ENCODE measurements around the gene MMEL1.

MMEL1 gene

GRCh38 chr1:2642560-2643413 lies 10.0 kb upstream of the MMEL1 start (continued):
- TF ChIP-seq ZNF280C (tag by site-specific recombination; IDR thresholded peaks at IDR 0.05) (no peak), SP7 (tag by site-specific recombination; IDR thresholded peaks at IDR 0.05) (peak; percentile 37), MZF1 (tag by site-specific recombination; IDR thresholded peaks at IDR 0.05; ENCODE audit: borderline replicate concordance) (no peak), ZNF580 (tag by site-specific recombination; IDR thresholded peaks at IDR 0.05) (no peak), TCF7L2 (IDR thresholded peaks at IDR 0.05; ENCODE audit: borderline replicate concordance, low read depth, low read length) (no peak), RBAK (tag by site-specific recombination; IDR thresholded peaks at IDR 0.05) (no peak), PRDM4 (tag by site-specific recombination; IDR thresholded peaks at IDR 0.05) (no peak), ZNF747 (tag by site-specific recombination; IDR thresholded peaks at IDR 0.05) (no peak), MYNN (tag by site-specific recombination; IDR thresholded peaks at IDR 0.05; ENCODE audit: borderline replicate concordance) (0 out of 2 replicates have a peak, but pooled peaks have one; percentile 7), ZNF610 (tag by site-specific recombination; IDR thresholded peaks at IDR 0.05; ENCODE audit: borderline replicate concordance) (peak; percentile 55; the same call in 1 of the 2 replicates), SCRT2 (tag by site-specific recombination; IDR thresholded peaks at IDR 0.05) (no peak), ZNF623 (tag by site-specific recombination; IDR thresholded peaks at IDR 0.05) (no peak), ZNF645 (tag by site-specific recombination; IDR thresholded peaks at IDR 0.05) (no peak), ZNF76 (tag by site-specific recombination; IDR thresholded peaks at IDR 0.05; ENCODE audit: borderline replicate concordance, low read depth) (peak; percentile 54; the same call in 1 of the 2 replicates), ZNF426 (tag by site-specific recombination; IDR thresholded peaks at IDR 0.05) (no peak), ZNF776 (tag by site-specific recombination; IDR thresholded peaks at IDR 0.05; ENCODE audit: borderline replicate concordance) (no peak), GLIS2 (tag by site-specific recombination; IDR thresholded peaks at IDR 0.05) (peak; percentile 83), ZNF19 (tag by site-specific recombination; IDR thresholded peaks at IDR 0.05; ENCODE audit: low read depth) (no peak), ZNF501 (tag by site-specific recombination; IDR thresholded peaks at IDR 0.05) (no peak; the same call in 1 of the 2 replicates), REST (tag by site-specific recombination; IDR thresholded peaks at IDR 0.05) (no peak), ZNF449 (tag by site-specific recombination; IDR thresholded peaks at IDR 0.05) (no peak; the same call in 1 of the 2 replicates), ZNF148 (tag by site-specific recombination; IDR thresholded peaks at IDR 0.05; ENCODE audit: borderline replicate concordance) (no peak), ZNF169 (tag by site-specific recombination; IDR thresholded peaks at IDR 0.05) (no peak), ZNF48 (tag by site-specific recombination; IDR thresholded peaks at IDR 0.05) (no peak), ZNF544 (tag by site-specific recombination; IDR thresholded peaks at IDR 0.05) (no peak)
